WERI-Rb-1 (cell line): ENCODE data around the gene RSAD2.
A peak's percentile ranks its signal among the peaks of the same experiment; 100 is the strongest.
"Not testable (repeated sequence)": the region's sequence is repeated elsewhere in the genome, so short reads cannot be mapped to it uniquely, and the experiment has no call there.

Experiments used
- DNase-seq: peaks from one replicate; pipeline ENCODE4 v3.0.0-alpha.2; 2020
- H3K27ac ChIP-seq: fragments of 250-450 bp; sonication (Bioruptor Pico); 2 replicates; pipeline ENCODE4 v1.5.1; 2020; ENCODE audit warnings: mild to moderate bottlenecking, moderate library complexity
- H3K27me3 ChIP-seq: fragments of 250-450 bp; sonication (Bioruptor Pico); 2 replicates; pipeline ENCODE4 v1.5.1; 2021; ENCODE audit warnings: mild to moderate bottlenecking, low read depth, moderate library complexity; ENCODE audit not compliant: insufficient read depth, severe bottlenecking
- H3K36me3 ChIP-seq: fragments of 250-450 bp; sonication (Bioruptor Pico); 2 replicates; pipeline ENCODE4 v1.5.1; 2020; ENCODE audit warnings: mild to moderate bottlenecking, moderate library complexity
- H3K4me3 ChIP-seq: 2 replicates; pipeline ENCODE4 v1.5.1; 2011; ENCODE audit warnings: low read depth, mild to moderate bottlenecking, control low read depth, low read length
- H3K9me3 ChIP-seq: fragments of 250-450 bp; sonication (Bioruptor Pico); 2 replicates; pipeline ENCODE4 v1.5.1; 2021; ENCODE audit warnings: mild to moderate bottlenecking, moderate library complexity; ENCODE audit not compliant: severe bottlenecking
- CTCF ChIP-seq: IDR thresholded peaks from 2 replicates; pipeline ENCODE4 v1.5.1; 2011; ENCODE audit warnings: low read depth, mild to moderate bottlenecking, control low read depth, inconsistent platforms, low read length

Gene RSAD2

GRCh38 chr2:6893876-6894482, 16.4 kb downstream of the RSAD2 start:
- no peaks in the 10 kb centered on the region for H3K9me3 ChIP-seq

GRCh38 chr2:6896930-6897759, 19.6 kb downstream of the RSAD2 start:
- Histone ChIP-seq H3K36me3 (no peaks in the 10 kb centered on the region), H3K27ac (no peak overlapping the region), H3K27me3 (no peaks in the 10 kb centered on the region), H3K9me3 (no peaks in the 10 kb centered on the region), H3K4me3 (no peak overlapping the region)
- peak; percentile 56 for TF ChIP-seq CTCF
- DNase-seq, result no peak

More at GRCh38 chr2:6893876-6894482, 16.4 kb downstream of the RSAD2 start:
- Histone ChIP-seq H3K27ac (no peak overlapping the region), H3K4me3 (no peak overlapping the region), H3K27me3 (no peaks in the 10 kb centered on the region), H3K36me3 (no peaks in the 10 kb centered on the region)
- DNase-seq, result no peak
- no peak for TF ChIP-seq CTCF

- H3K9me3 ChIP-seq, H3K36me3 ChIP-seq, H3K27me3 ChIP-seq, DNase-seq, H3K4me3 ChIP-seq, H3K27ac ChIP-seq: not testable (repeated sequence)
Measured at GRCh38 chr2:6902581-6902980, 25.0 kb downstream of the RSAD2 start.

GRCh38 chr2:6905668-6906067, 28.1 kb downstream of the RSAD2 start:
- H3K27me3 ChIP-seq, result no peaks in the 10 kb centered on the region
- DNase-seq, result no peak
- H3K9me3 ChIP-seq, result peaks cover 3% of the 10 kb centered on the region
- no peak overlapping the region for H3K4me3 ChIP-seq
- no peak overlapping the region for H3K27ac ChIP-seq
- no peak for TF ChIP-seq CTCF
- no peaks in the 10 kb centered on the region for H3K36me3 ChIP-seq

GRCh38 chr2:6906165-6906741, 28.7 kb downstream of the RSAD2 start:
- DNase-seq, result no peak
- Histone ChIP-seq H3K27me3 (no peaks in the 10 kb centered on the region), H3K36me3 (no peaks in the 10 kb centered on the region), H3K4me3 (no peak overlapping the region), H3K9me3 (peaks cover 3% of the 10 kb centered on the region), H3K27ac (no peak overlapping the region)
- TF ChIP-seq CTCF, result no peak

GRCh38 chr2:6908291-6908690, 30.7 kb downstream of the RSAD2 start:
- H3K36me3 ChIP-seq, result no peaks in the 10 kb centered on the region
- no peak for DNase-seq
- H3K9me3 ChIP-seq, result no peaks in the 10 kb centered on the region
- H3K27ac ChIP-seq, result no peak overlapping the region
- TF ChIP-seq CTCF, result no peak
- no peak overlapping the region for H3K4me3 ChIP-seq
- no peaks in the 10 kb centered on the region for H3K27me3 ChIP-seq
